Measurements from ENCODE around the gene CNTRL.
A peak's percentile ranks its signal among the peaks of the same experiment; 100 is the strongest.
"Not testable (repeated sequence)": the region's sequence is repeated elsewhere in the genome, so short reads cannot be mapped to it uniquely, and the experiment has no call there.

Gene CNTRL

GRCh38 chr9:121133104-121133816 is 58.5 kb downstream of the CNTRL start:
- no peak for DNase-seq (ENCODE audit: low spot score)

DNA sequence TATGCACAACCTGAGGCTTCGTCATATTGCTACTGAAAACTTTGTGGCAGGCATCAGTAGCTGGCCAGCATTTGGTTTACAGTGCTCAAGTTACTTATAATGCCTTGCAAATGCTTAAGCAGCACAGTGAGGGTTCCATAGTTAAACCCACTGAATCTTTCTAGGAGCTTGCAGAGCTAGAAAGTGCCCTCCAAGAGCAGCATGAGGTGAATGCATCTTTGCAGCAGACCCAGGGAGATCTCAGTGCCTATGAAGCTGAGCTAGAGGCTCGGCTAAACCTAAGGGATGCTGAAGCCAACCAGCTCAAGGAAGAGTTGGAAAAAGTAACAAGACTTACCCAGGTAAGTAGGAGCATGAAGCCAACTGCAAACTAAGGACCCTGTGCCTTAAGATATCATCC is 60.9 kb downstream of the CNTRL start:
- no peak for DNase-seq (ENCODE audit: low spot score)

DNA sequence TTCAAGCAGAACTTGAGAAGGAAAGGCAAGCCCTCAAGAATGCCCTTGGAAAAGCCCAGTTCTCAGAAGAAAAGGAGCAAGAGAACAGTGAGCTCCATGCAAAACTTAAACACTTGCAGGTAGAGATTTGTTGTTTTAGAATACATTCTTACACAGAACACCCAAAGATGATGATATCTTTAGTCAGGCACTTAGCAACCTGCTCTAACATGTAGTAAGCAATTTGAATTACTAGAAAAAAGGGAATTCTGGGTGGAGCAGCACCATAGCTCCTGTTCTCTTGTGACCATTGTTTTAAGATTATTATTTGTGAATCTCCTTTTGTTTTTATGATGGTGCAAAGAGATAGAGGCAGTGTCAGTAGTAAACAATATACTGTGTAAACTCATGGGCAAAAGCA is 63.8 kb downstream of the CNTRL start:
- no peak for DNase-seq (ENCODE audit: low spot score)

DNA sequence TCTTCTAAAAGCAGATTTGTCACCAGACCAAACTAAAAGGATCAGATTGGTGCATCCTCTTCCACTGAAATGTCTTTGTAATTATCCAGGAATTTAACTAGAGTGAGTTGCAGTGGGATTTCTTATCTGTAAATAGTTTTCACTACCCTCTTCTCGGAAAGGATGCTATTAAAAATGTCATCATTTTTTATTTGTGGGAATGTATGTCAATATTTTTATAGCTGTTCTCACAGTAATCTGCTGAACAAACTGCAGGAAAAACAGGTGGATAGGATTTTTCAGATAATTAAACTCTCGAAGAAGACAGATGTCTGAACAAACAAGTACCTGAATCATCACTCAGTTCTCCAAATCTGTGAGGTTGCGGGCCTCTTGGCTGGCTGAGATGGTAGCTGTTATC is 64.2 kb downstream of the CNTRL start:
- no peak for DNase-seq (ENCODE audit: low spot score)

GRCh38 chr9:121140162-121140561 is 65.4 kb downstream of the CNTRL start:
- DNase-seq (ENCODE audit: low spot score), result no peak

GRCh38 chr9:121141306-121141705 is 66.6 kb downstream of the CNTRL start:
- no peak for DNase-seq (ENCODE audit: low spot score)

GRCh38 chr9:121141706-121142105 is 67.0 kb downstream of the CNTRL start:
- no peak for DNase-seq (ENCODE audit: low spot score)

- no peak for DNase-seq (ENCODE audit: low spot score)
Measured at GRCh38 chr9:121143771-121144170, 69.0 kb downstream of the CNTRL start.

DNA sequence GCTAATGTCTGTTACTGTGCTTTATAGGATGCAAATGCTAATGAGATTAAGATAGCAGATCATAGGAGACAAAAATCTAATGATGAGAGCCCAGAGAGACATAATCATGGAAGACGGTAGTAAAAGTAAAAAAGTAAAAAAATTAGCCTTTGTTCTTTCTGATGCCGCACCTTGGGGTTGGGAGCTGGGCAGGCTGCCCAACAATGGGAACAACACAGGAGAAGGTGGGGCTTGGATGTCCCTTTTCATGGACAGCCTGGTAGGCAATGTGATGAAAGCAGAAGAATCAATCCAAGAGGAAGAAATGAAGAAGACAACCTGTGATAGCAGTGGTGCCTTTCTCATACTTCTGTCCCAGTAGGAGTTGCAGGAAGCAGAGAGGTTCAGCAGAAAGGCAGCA is 69.7 kb downstream of the CNTRL start:
- DNase-seq (ENCODE audit: low spot score), result no peak

GRCh38 chr9:121150188-121150587 is 75.4 kb downstream of the CNTRL start:
- DNase-seq (ENCODE audit: low spot score), result no peak

- DNase-seq (ENCODE audit: low spot score), result no peak
Measured at GRCh38 chr9:121153642-121154041, 78.9 kb downstream of the CNTRL start.

GRCh38 chr9:121154782-121155181 is 80.0 kb downstream of the CNTRL start:
- DNase-seq (ENCODE audit: low spot score), result no peak

DNA sequence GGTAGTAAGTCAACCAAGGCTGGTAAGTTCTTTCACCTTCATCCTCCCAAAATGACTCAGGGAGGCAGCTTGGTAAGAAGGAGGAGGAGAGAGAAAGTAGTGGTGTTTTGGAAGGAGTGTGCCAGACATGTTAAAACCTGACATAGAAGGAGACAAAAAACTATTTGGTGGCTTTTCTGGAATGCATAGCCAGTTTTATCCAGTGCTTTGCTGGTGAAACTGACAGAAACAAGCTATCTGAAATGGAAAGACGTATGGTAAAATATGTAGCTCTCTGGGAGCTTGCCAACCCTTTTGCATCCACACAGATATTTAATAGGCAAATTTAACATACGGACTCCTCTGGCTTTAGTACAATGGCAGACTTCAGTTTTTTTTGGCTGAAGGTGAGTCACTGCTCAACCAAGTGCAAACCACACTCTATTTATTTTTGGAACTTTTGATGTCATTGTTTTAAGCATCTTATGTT is 81.5 kb downstream of the CNTRL start:
- peak; percentile 51 for DNase-seq (ENCODE audit: low spot score)

GRCh38 chr9:121157939-121158338 is 83.2 kb downstream of the CNTRL start:
- no peak for DNase-seq (ENCODE audit: low spot score)

GRCh38 chr9:121160025-121160424 is 85.3 kb downstream of the CNTRL start:
- DNase-seq (ENCODE audit: low spot score), result no peak

GRCh38 chr9:121168052-121168451 is 93.3 kb downstream of the CNTRL start:
- DNase-seq (ENCODE audit: low spot score), result no peak

DNA sequence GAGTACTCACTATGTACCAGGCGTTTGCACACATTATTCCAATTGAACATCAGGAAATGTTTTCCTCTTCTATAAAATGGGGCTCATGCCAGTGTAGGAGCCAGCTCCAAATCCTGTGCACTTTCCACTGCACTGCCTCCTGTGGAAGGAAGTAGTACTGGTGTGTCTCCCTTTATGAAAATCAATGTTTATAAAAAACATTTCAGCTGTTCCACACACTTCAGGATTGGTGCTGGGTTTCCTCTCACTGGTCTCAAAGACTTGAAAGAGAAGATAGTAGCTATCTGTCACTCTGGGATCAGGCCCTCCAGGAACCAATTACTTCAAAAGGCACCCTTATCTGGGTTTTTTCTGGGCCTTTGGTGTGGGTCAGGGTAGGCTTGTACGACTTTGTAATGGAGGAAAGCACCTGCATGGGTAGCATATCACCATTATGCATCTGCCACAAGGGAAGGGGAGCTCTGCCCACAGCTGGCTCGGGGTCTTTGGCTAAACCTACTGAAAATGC is 94.4 kb downstream of the CNTRL start:
- DNase-seq (ENCODE audit: low spot score), result peak; percentile 17

DNA sequence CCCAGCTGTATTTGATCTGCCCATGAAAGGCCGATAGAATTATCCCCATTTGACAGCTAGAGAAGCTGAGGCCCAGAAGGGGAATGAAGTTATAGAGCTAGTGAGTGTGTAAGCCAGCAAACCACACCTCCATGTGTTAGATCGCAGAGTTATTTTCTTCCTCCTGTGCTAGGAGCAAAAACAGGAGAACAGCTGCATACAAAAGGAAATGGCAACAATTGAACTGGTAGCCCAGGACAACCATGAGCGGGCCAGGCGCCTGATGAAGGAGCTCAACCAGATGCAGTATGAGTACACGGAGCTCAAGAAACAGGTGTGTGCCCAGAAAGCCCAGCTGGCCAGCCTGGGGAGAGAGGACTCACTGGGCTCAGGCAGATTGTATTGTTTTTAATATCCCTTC is 96.5 kb downstream of the CNTRL start:
- no peak for DNase-seq (ENCODE audit: low spot score)

DNA sequence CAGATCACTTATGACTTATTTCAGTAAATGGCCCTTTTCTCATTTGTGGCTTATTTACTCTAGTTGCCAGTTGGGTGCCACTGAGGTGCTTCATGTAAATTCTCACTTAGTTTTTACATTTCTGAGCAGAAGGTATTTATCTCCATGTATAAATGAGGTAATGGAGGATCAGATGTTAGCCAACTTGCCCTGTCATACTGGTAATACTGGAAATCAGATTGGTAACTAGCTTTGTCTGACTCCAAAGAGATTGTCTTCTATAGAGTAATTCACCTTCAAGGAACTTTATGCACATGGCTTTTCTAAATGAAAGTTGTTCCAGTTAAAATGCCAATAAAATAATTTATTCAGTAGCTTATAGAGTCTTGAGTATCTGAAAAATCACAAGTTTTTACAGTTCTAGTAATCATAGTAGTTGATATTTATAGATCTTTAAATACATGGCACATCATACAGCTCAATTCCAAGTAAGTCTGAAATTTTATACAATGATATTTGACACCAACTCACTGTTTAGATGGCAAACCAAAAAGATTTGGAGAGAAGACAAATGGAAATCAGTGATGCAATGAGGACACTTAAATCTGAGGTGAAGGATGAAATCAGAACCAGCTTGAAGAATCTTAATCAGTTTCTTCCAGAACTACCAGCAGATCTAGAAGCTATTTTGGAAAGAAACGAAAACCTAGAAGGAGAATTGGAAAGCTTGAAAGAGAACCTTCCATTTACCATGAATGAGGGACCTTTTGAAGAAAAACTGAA is 98.2 kb downstream of the CNTRL start:
- no peak for DNase-seq (ENCODE audit: low spot score)

GRCh38 chr9:121173501-121173900 is 98.7 kb downstream of the CNTRL start:
- no peak for DNase-seq (ENCODE audit: low spot score)

GRCh38 chr9:121178676-121179372 is 104.1 kb downstream of the CNTRL start:
- no peak for DNase-seq (ENCODE audit: low spot score)

GRCh38 chr9:121179373-121179721 is 104.6 kb downstream of the CNTRL start:
- not testable (repeated sequence) for DNase-seq (ENCODE audit: low spot score)
